ENCODE results near the gene C19orf47.
"Not testable (repeated sequence)": the region's sequence is repeated elsewhere in the genome, so short reads cannot be mapped to it uniquely, and the experiment has no call there.

C19orf47 gene

DNA sequence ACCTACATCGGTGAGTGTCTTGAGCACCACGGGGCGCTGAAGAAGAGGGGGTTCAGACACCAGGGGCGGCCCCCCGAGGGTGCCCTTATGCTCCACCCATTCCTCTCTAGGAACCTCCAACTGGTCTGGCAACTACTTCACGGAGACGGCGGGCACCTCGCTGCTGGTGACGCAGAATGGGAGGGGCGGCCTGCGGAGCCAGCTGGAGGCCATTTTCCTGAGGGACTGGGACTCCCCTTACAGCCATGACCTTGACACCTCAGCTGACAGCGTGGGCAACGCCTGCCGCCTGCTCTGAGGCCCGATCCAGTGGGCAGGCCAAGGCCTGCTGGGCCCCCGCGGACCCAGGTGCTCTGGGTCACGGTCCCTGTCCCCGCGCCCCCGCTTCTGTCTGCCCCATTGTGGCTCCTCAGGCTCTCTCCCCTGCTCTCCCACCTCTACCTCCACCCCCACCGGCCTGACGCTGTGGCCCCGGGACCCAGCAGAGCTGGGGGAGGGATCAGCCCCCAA is 29.7 kb upstream of the C19orf47 start:
- in situ Hi-C loops (cut with MboI; ENCODE audit: low sequenced_read_pairs, unreplicated experiment): no loop called here
- no peak for TF ChIP-seq CTCF (IDR thresholded peaks at IDR 0.05; ENCODE audit: borderline replicate concordance, control extremely low read depth, extremely low read depth, insufficient read depth, missing control alignments)
- no peak for DNase-seq (ENCODE audit: low spot score)

DNA sequence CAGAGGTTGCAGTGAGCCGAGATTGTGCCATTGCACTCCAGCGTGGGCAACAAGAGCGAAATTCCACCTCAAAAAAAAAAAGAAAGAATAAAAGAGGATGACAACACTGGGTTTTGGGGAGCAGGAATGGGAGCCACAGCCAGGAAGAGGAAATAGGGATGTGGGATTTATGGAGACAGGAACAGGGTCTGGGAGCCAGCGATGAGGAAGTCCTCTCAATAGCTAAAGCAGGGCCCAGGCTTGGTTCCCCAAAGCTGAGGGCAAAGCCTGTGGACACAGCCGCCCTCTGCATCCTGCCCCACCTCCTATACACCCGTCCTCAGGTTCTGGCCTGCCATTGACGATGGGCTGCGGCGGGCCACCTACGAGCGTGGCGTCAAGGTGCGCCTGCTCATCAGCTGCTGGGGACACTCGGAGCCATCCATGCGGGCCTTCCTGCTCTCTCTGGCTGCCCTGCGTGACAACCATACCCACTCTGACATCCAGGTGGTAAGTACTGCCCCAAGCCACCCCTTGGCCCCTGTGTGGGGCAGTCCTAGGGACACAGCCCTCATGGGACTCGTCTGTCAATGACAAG is 28.2 kb upstream of the C19orf47 start:
- no peak for TF ChIP-seq CTCF (IDR thresholded peaks at IDR 0.05; ENCODE audit: borderline replicate concordance, control extremely low read depth, extremely low read depth, insufficient read depth, missing control alignments)
- in situ Hi-C loops (cut with MboI; ENCODE audit: low sequenced_read_pairs, unreplicated experiment): no loop called here
- DNase-seq (ENCODE audit: low spot score): no peak

GRCh38 chr19:40374084-40374483 is 25.9 kb upstream of the C19orf47 start:
- DNase-seq (ENCODE audit: low spot score): no peak
- no peak for TF ChIP-seq CTCF (IDR thresholded peaks at IDR 0.05; ENCODE audit: borderline replicate concordance, control extremely low read depth, extremely low read depth, insufficient read depth, missing control alignments)
- in situ Hi-C loops (cut with MboI; ENCODE audit: low sequenced_read_pairs, unreplicated experiment): no loop called here

DNA sequence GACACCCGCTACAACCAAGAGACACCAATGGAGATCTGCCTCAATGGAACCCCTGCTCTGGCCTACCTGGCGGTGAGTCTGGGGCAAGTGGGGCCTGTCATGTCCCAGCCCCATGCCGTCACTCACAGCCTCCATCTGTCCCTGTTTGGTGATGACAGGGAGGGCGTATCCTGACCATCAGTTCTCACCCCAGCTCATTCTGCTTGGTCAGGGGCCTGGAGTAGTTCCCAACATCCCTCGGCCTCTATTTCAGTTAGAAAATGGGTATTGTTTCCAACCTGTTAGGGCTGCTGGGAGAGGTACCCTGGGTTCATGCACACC is 23.6 kb upstream of the C19orf47 start:
- DNase-seq (ENCODE audit: low spot score): no peak
- in situ Hi-C loops (cut with MboI; ENCODE audit: low sequenced_read_pairs, unreplicated experiment): no loop called here

GRCh38 chr19:40370997-40371801 is 23.0 kb upstream of the C19orf47 start:
- in situ Hi-C loops (cut with MboI; ENCODE audit: low sequenced_read_pairs, unreplicated experiment): no loop called here
- DNase-seq (ENCODE audit: low spot score): no peak
- TF ChIP-seq CTCF (IDR thresholded peaks at IDR 0.05; ENCODE audit: borderline replicate concordance, control extremely low read depth, extremely low read depth, insufficient read depth, missing control alignments): no peak

More for the DNA sequence above, 23.6 kb upstream of the C19orf47 start:
- no peak for TF ChIP-seq CTCF (IDR thresholded peaks at IDR 0.05; ENCODE audit: borderline replicate concordance, control extremely low read depth, extremely low read depth, insufficient read depth, missing control alignments)

GRCh38 chr19:40370253-40370652 is 22.1 kb upstream of the C19orf47 start:
- in situ Hi-C loops (cut with MboI; ENCODE audit: low sequenced_read_pairs, unreplicated experiment); DNase-seq (ENCODE audit: low spot score): not testable (repeated sequence)

GRCh38 chr19:40369797-40370196 is 21.6 kb upstream of the C19orf47 start:
- in situ Hi-C loops (cut with MboI; ENCODE audit: low sequenced_read_pairs, unreplicated experiment): no loop called here
- TF ChIP-seq CTCF (IDR thresholded peaks at IDR 0.05; ENCODE audit: borderline replicate concordance, control extremely low read depth, extremely low read depth, insufficient read depth, missing control alignments): no peak
- no peak for DNase-seq (ENCODE audit: low spot score)
